HL-60 (cell line): ENCODE data around the gene STOM.
A peak's percentile ranks its signal among the peaks of the same experiment; 100 is the strongest.

Experiments used
- DNase-seq, 2 experiments: peaks; one replicate each; pipeline ENCODE4 v3.0.0-alpha.2; 2010 to 2020; ENCODE audit warnings: low read depth in 1 of 2, low spot score in 1 of 2
- H3K27ac ChIP-seq: fragments of 250-450 bp; sonication (Bioruptor Pico); replicated peaks from 2 replicates; pipeline ENCODE4 v1.5.1; 2020; ENCODE audit warnings: mild to moderate bottlenecking, moderate library complexity
- H3K27me3 ChIP-seq: fragments of 250-450 bp; sonication (Bioruptor Pico); 2 replicates; pipeline ENCODE4 v1.5.1; 2021; ENCODE audit warnings: mild to moderate bottlenecking, moderate library complexity; ENCODE audit not compliant: insufficient read depth, poor library complexity, severe bottlenecking
- H3K4me3 ChIP-seq: replicated peaks from 2 replicates; pipeline ENCODE4 v1.5.1; 2011; ENCODE audit warnings: mild to moderate bottlenecking, control low read depth, low read length; ENCODE audit not compliant: insufficient read depth
- GABPA ChIP-seq: IDR thresholded peaks from 2 replicates; pipeline ENCODE4 v1.6.1; 2012; ENCODE audit warnings: low read depth
- POLR2AphosphoS5 ChIP-seq: IDR thresholded peaks from 2 replicates; pipeline ENCODE4 v1.6.1; 2012; ENCODE audit warnings: low read depth
- SPI1 ChIP-seq: IDR thresholded peaks from 2 replicates; pipeline ENCODE4 v1.6.1; 2012; ENCODE audit warnings: low read depth, mild to moderate bottlenecking, borderline replicate concordance
- TF ChIP-seq, protein P1 (sequence below): IDR thresholded peaks from one replicate; pipeline ENCODE4 v1.5.1; 2011; ENCODE audit warnings: low read length, control low read depth, inconsistent platforms; ENCODE audit not compliant: insufficient read depth
- TF ChIP-seq, protein P2 (sequence below): IDR thresholded peaks from 2 replicates; pipeline ENCODE4 v1.6.1; 2012; ENCODE audit warnings: low read depth; ENCODE audit not compliant: insufficient replicate concordance

Gene STOM

DNA sequence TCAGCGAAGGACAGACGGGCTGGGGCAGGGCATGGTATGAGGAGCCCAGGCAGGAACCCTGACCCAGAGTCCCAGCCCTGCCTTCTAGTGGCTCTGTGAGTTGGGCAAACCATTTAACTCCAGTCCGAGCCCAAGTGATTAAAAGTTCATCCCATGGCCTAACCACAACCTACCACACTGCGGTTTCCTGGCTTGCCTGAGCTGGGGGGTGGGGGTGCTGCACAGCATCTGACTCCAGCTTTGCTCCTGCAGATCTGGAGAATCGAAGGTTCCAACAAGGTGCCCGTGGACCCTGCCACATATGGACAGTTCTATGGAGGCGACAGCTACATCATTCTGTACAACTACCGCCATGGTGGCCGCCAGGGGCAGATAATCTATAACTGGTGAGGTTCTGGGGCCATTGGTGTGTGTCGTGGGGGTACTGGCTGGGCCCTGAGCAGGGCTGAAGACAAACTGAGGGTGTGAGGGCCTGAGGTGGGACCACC is 49.0 kb downstream of the STOM start:
- peak; percentile 68 to 90 for DNase-seq
- Histone ChIP-seq H3K4me3 (no peak overlapping the region), H3K27me3 (no peaks in the 10 kb centered on the region), H3K27ac (no peak overlapping the region)
- TF ChIP-seq GABPA (no peak), POLR2AphosphoS5 (peak; percentile 77), SPI1 (no peak)
- TF ChIP-seq, protein P1, sequence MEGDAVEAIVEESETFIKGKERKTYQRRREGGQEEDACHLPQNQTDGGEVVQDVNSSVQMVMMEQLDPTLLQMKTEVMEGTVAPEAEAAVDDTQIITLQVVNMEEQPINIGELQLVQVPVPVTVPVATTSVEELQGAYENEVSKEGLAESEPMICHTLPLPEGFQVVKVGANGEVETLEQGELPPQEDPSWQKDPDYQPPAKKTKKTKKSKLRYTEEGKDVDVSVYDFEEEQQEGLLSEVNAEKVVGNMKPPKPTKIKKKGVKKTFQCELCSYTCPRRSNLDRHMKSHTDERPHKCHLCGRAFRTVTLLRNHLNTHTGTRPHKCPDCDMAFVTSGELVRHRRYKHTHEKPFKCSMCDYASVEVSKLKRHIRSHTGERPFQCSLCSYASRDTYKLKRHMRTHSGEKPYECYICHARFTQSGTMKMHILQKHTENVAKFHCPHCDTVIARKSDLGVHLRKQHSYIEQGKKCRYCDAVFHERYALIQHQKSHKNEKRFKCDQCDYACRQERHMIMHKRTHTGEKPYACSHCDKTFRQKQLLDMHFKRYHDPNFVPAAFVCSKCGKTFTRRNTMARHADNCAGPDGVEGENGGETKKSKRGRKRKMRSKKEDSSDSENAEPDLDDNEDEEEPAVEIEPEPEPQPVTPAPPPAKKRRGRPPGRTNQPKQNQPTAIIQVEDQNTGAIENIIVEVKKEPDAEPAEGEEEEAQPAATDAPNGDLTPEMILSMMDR: no peak
- TF ChIP-seq, protein P2, sequence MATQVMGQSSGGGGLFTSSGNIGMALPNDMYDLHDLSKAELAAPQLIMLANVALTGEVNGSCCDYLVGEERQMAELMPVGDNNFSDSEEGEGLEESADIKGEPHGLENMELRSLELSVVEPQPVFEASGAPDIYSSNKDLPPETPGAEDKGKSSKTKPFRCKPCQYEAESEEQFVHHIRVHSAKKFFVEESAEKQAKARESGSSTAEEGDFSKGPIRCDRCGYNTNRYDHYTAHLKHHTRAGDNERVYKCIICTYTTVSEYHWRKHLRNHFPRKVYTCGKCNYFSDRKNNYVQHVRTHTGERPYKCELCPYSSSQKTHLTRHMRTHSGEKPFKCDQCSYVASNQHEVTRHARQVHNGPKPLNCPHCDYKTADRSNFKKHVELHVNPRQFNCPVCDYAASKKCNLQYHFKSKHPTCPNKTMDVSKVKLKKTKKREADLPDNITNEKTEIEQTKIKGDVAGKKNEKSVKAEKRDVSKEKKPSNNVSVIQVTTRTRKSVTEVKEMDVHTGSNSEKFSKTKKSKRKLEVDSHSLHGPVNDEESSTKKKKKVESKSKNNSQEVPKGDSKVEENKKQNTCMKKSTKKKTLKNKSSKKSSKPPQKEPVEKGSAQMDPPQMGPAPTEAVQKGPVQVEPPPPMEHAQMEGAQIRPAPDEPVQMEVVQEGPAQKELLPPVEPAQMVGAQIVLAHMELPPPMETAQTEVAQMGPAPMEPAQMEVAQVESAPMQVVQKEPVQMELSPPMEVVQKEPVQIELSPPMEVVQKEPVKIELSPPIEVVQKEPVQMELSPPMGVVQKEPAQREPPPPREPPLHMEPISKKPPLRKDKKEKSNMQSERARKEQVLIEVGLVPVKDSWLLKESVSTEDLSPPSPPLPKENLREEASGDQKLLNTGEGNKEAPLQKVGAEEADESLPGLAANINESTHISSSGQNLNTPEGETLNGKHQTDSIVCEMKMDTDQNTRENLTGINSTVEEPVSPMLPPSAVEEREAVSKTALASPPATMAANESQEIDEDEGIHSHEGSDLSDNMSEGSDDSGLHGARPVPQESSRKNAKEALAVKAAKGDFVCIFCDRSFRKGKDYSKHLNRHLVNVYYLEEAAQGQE: no peak

DNA sequence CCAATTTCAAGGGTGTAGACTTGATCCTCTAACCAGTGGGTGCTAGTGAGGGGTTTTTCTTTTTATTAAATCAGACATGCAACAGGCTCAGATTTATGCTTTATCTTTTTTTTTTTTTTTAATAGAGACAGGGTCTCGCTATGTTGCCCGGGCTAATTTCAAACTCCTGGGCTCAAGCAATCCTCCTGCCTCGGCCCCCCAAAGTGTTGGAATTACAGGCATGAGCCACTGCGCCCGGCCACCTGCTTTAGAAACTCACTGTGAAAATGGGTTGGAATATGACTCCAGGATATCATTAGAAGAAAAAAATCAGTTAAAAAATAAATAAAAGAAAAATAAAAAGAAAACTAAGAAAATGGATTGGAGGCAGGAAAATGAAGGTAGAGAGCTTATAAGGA is 50.7 kb downstream of the STOM start:
- no peak overlapping the region for H3K4me3 ChIP-seq
- H3K27ac ChIP-seq: no peak overlapping the region
- TF ChIP-seq POLR2AphosphoS5 (no peak), GABPA (no peak), SPI1 (no peak)
- TF ChIP-seq, protein P1: no peak
- TF ChIP-seq, protein P2: no peak
- H3K27me3 ChIP-seq: no peaks in the 10 kb centered on the region
- DNase-seq: no peak

DNA sequence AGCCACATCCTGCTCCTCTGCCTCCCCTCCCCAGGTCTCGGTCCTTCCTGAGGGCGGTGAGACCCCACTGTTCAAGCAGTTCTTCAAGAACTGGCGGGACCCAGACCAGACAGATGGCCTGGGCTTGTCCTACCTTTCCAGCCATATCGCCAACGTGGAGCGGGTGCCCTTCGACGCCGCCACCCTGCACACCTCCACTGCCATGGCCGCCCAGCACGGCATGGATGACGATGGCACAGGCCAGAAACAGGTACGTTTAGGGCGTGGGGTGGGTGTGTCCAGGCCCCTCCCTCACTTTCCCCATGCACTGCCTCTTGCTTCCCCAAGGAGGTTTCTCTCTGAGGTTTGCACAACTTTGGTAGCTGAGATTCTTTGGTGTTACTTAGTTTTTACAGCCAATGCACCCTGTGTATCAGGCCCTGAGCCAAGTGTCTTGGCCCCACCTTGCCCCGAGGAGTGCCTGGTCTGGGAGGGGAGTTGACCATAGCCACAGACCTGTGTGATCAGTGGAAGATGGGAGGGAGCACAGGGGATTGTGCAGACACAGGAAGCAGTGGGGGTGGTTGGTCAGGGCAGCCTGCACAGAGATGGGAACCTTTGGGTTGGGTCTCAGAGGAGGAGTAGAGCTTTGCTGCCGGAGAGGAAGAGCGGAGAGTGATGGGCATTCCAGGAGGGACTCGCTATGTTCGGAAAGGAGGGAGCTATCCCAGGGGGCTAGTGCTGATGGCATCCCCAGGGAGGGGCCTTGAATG is 51.2 kb downstream of the STOM start:
- H3K4me3 ChIP-seq: no peak overlapping the region
- no peak for DNase-seq
- no peaks in the 10 kb centered on the region for H3K27me3 ChIP-seq
- TF ChIP-seq GABPA (no peak), POLR2AphosphoS5 (no peak), SPI1 (no peak)
- TF ChIP-seq, protein P2: no peak
- no peak overlapping the region for H3K27ac ChIP-seq
